Fibroblast of mammary gland (primary cell): ENCODE data around the gene TRAPPC10.

Experiments used
- DNase-seq: peaks from one replicate; pipeline ENCODE4 v3.0.0-alpha.2; 2010; ENCODE audit warnings: low read depth
- H3K4me3 ChIP-seq: 2 replicates; pipeline ENCODE4 v1.5.1; 2011; ENCODE audit warnings: low read depth, mild to moderate bottlenecking, low read length, moderate library complexity; ENCODE audit not compliant: control insufficient read depth
- CTCF ChIP-seq: conservative IDR thresholded peaks from 2 replicates; pipeline ENCODE4 v1.5.1; 2011; ENCODE audit warnings: low read depth, low read length, inconsistent platforms; ENCODE audit not compliant: control insufficient read depth, insufficient read depth

Gene TRAPPC10

DNA sequence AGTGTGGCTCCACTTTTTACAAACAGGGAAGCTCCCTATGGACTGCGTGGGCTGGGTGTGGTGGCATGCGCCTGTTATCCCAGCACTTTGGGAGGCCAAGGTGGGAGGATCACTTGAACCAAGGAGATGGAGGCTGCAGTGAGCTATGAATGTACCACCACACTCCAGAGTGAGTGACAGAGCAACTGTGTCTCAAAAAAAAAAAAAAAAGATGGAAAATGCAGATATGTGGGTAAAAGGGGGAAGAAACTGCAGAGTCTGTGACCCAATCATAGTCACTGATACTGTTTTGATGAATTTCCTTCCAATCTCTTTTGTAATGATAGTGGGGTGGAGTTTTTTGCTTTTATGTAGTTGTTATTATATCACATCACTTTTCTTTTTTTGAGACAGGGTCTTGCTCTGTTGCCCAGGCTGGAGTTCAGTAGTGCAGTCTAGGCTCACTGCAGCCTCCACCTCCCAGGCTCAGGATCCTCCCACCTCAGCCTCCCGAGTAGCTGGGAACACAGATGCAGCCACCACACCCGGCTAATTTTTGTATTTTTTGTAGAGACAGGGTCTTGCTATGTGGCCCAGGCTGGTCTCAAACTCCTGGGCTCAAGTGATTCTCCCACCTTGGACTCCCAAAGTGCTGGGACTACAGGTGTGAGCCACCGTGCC, 8.7 kb upstream of the TRAPPC10 start:
- no peak for TF ChIP-seq CTCF
- no peak for DNase-seq
- H3K4me3 ChIP-seq: no peak overlapping the region

DNA sequence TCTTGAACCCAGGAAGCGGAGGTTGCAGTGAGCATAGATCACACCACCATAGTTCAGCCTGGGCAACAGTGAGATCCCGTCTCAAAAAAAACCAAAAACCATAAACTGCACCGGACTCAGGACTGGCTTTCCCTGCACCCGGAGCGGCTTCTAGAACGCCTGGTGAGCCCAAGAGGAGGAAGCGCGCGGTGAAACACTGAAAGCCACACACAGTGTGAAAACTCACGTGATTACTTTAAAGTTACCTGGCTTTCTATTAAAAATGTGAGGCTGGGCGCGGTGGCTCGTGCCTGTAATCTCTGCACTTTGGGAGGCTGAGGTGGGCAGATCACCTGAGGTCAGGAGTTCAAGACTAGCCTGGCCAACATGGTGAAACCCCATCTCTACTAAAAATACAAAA, 7.0 kb upstream of the TRAPPC10 start:
- no peak overlapping the region for H3K4me3 ChIP-seq
- TF ChIP-seq CTCF: no peak

DNA sequence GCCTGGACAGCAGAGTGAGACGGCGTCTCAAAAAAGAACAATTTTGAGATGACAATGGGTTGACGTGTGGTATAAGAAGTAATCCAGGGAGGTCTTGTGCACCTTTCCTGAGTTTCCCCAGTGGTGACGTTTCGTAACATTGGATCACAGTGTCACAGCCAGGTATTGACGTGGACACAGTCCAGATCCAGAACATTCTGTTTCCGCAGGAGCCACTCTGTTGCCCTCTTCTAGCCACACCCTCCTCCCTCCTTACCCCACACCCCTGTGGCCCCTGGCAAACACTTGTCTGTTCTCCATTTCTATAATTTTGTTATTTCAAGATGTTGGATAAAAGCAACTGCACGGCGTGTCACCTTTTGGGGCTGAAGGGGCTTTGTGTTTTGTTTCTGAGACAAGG, 6.5 kb upstream of the TRAPPC10 start:
- no peak overlapping the region for H3K4me3 ChIP-seq
- DNase-seq: no peak
- TF ChIP-seq CTCF: no peak

More for the DNA sequence above, 7.0 kb upstream of the TRAPPC10 start:
- DNase-seq: no peak

GRCh38 chr21:44006017-44006619, 6.0 kb upstream of the TRAPPC10 start:
- TF ChIP-seq CTCF: no peak
- H3K4me3 ChIP-seq: no peak overlapping the region
- DNase-seq: peak; percentile 93

DNA sequence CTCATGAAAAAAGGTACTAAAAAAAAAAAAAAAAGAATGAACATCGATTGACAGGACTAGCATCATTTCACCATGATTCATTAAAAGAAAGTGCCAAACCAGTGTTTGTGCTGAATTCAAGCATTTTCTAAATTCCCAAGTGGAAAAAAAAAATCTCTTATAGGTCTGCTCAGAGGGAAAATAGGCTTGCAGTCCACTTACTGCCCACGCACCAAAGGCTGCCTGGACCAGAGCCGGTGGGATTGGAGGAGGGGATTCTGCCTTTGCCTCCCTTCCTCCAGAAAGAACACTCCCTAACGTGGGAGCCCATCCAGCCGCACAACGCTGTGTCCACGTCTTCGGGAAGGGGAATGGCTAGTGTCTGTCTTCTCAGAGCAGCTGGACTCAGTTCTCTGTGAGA, 5.5 kb upstream of the TRAPPC10 start:
- DNase-seq: peak; percentile 75
- no peak for TF ChIP-seq CTCF
- H3K4me3 ChIP-seq: no peak overlapping the region

DNA sequence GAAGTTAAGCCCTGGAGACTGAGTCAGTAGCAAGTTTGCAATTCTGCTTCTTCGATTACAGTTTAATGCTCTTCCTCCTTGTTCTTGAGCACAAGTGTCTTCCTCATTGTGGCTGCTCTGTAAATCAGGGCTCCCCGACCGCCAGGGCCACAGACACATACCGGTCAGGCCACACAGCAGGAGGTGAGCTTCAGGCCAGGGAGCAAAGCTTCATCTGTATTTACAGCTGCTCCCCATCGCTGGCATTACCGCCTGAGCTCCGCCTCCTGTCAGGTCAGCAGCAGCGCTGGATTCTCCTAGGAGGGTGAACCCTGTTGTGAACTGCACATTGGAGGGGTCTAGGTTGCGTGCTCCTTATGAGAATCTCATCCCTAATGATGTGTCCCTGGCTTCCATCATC, 1.7 kb upstream of the TRAPPC10 start:
- DNase-seq: no peak
- no peak for TF ChIP-seq CTCF
- no peak overlapping the region for H3K4me3 ChIP-seq
